Measurements from ENCODE around the gene ZNF143.

Gene ZNF143

GRCh38 chr11:9562716-9563115, 101.9 kb downstream of the ZNF143 start:
- H3K27ac ChIP-seq: no peak overlapping the region
- intact Hi-C loops (cut with DNase I; ENCODE audit: low total_unique reads): no loop called here
- TF ChIP-seq, protein P1, sequence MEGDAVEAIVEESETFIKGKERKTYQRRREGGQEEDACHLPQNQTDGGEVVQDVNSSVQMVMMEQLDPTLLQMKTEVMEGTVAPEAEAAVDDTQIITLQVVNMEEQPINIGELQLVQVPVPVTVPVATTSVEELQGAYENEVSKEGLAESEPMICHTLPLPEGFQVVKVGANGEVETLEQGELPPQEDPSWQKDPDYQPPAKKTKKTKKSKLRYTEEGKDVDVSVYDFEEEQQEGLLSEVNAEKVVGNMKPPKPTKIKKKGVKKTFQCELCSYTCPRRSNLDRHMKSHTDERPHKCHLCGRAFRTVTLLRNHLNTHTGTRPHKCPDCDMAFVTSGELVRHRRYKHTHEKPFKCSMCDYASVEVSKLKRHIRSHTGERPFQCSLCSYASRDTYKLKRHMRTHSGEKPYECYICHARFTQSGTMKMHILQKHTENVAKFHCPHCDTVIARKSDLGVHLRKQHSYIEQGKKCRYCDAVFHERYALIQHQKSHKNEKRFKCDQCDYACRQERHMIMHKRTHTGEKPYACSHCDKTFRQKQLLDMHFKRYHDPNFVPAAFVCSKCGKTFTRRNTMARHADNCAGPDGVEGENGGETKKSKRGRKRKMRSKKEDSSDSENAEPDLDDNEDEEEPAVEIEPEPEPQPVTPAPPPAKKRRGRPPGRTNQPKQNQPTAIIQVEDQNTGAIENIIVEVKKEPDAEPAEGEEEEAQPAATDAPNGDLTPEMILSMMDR (IDR thresholded peaks at IDR 0.05): no peak
- no peak overlapping the region for H3K4me3 ChIP-seq
- DNase-seq: no peak
- no peaks in the 10 kb centered on the region for H3K36me3 ChIP-seq
- H3K4me1 ChIP-seq: peaks cover 0 to 29% (median 23%) of the 10 kb centered on the region in 4 donors
- H3K9me3 ChIP-seq: no peaks in the 10 kb centered on the region
- no peaks in the 10 kb centered on the region for H3K27me3 ChIP-seq

DNA sequence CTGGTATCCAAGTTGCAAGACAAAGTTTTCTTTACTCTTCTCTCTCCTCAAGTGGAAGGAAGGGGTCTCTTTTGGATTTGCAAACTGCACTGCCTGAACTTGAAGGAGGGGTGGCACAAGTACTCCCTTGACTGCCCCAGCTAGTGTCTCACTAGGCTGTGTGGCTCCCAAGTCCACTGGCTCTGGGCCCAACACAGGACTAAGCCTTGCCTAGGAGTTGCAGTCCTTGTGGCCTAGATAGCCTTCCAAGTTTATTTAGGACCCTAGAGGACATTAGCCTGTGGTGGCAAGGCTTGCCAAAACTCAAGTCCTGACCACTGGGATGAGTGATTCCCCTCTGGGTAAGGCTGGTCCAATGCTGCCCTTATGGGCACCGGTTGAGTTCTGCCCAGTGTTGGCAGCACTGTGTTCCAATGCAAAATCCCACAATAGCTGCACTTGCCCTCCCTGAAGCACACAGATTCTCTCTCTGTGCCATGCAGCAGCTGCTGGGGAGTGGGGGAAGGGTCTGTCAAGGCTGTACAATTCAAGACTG, 102.5 kb downstream of the ZNF143 start:
- Histone ChIP-seq H3K9me3 (no peaks in the 10 kb centered on the region), H3K27ac (no peak overlapping the region), H3K4me3 (no peak overlapping the region), H3K27me3 (no peaks in the 10 kb centered on the region), H3K36me3 (no peaks in the 10 kb centered on the region), H3K4me1 (peaks cover 0 to 35% (median 28%) of the 10 kb centered on the region in 4 donors)
- DNase-seq: no peak
- TF ChIP-seq, protein P1 (IDR thresholded peaks at IDR 0.05): no peak
- intact Hi-C loops (cut with DNase I; ENCODE audit: low total_unique reads): no loop called here

GRCh38 chr11:9565822-9566560, 105.2 kb downstream of the ZNF143 start:
- Histone ChIP-seq H3K9me3 (no peaks in the 10 kb centered on the region), H3K27me3 (no peaks in the 10 kb centered on the region), H3K27ac (peak overlapping the region; percentile 88 to 93), H3K4me1 (peaks cover 0 to 53% (median 40%) of the 10 kb centered on the region in 4 donors), H3K4me3 (no peak overlapping the region), H3K36me3 (no peaks in the 10 kb centered on the region)
- TF ChIP-seq, protein P1 (IDR thresholded peaks at IDR 0.05): no peak
- peak; percentile 75 to 78 for DNase-seq
- intact Hi-C loops (cut with DNase I; ENCODE audit: low total_unique reads): no loop called here

DNA sequence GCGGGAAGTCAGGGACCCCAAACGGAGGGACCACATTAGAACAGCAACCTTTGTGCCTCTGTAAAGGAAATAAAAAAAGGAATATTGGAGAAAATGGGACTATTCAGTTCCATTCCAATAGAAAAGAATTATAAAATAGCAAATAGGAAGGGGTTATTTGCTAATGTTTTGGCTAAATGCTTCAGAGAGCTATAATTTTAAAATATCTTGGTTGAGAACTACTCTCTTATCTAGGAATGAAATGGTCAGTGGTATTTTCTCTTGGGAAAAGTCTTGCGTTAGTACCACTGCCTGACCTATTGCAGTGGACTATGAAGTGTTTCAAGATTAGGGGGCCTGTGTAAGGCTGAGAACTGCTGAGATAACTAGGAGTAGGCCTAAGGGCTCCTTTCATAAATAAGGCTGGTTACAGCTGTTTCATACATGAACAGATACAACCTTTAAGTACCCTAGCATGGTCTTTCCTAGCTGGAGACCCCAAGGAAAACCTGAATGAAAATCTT, 105.8 kb downstream of the ZNF143 start:
- TF ChIP-seq, protein P1 (IDR thresholded peaks at IDR 0.05): no peak
- H3K27ac ChIP-seq: peak overlapping the region; percentile 88 to 93
- intact Hi-C loops (cut with DNase I; ENCODE audit: low total_unique reads): no loop called here
- H3K9me3 ChIP-seq: no peaks in the 10 kb centered on the region
- peaks cover 0 to 53% (median 40%) of the 10 kb centered on the region in 4 donors for H3K4me1 ChIP-seq
- no peaks in the 10 kb centered on the region for H3K36me3 ChIP-seq
- H3K4me3 ChIP-seq: no peak overlapping the region
- DNase-seq: no peak
- no peaks in the 10 kb centered on the region for H3K27me3 ChIP-seq

- H3K27me3 ChIP-seq: no peaks in the 10 kb centered on the region
- TF ChIP-seq, protein P1 (IDR thresholded peaks at IDR 0.05): no peak
- no peaks in the 10 kb centered on the region for H3K9me3 ChIP-seq
- no peaks in the 10 kb centered on the region for H3K36me3 ChIP-seq
- no peak for DNase-seq
- intact Hi-C loops (cut with DNase I; ENCODE audit: low total_unique reads): no loop called here
- no peak overlapping the region for H3K4me3 ChIP-seq
- peak overlapping the region; percentile 88 to 93 for H3K27ac ChIP-seq
- H3K4me1 ChIP-seq: peaks cover 0 to 58% (median 43%) of the 10 kb centered on the region in 4 donors
Measured at GRCh38 chr11:9567401-9567800, 106.6 kb downstream of the ZNF143 start.
